Endothelial cell of umbilical vein (primary cell): Measurements from ENCODE around the gene RNPEPL1. TPM values are rescaled to one million over a fixed set of nuclear protein-coding genes. Genes with fewer than 3 reads are reported as not detected.

Source experiments
- BruUV-seq: library from RNA; stranded (reverse); fragments of 400-500 nt; replicated peaks from 2 replicates; lab custom pipeline; 2021; lab: Mats Ljungman, UMichigan
- CTCF ChIA-PET: fragments of 300-600, 350-600 bp; sonication (Branson Sonifier 250); formaldehyde crosslinking; loops from one replicate; lab custom pipeline; 2021; ENCODE audit warnings: antibody characterized with exemption, inconsistent platforms; lab: Charles Lee
- POLR2A ChIA-PET: fragments of 300-600, 350-600 bp; sonication (Branson Sonifier 250); formaldehyde crosslinking; loops from one replicate; lab custom pipeline; 2021; ENCODE audit warnings: antibody characterized with exemption, inconsistent platforms; lab: Charles Lee
- DNase-seq: peaks from one replicate; pipeline ENCODE4 v3.0.0-alpha.2; 2011; ENCODE audit warnings: low read depth, low spot score
- FAIRE-seq: peaks from 2 replicates; lab custom pipeline; 2011; peaks lifted over from hg19 to GRCh38; lab: Jason Lieb, UNC
- H2AFZ ChIP-seq: 2 replicates; pipeline ENCODE4 v1.6.0; 2012; ENCODE audit warnings: low read depth, low read length, control low read depth, inconsistent platforms
- H3K27ac ChIP-seq: 2 replicates; pipeline ENCODE4 v1.5.1; 2011; ENCODE audit warnings: low read depth, mild to moderate bottlenecking, control low read depth, low read length, moderate library complexity; ENCODE audit not compliant: insufficient read depth
- H3K27me3 ChIP-seq, 2 experiments: 2 replicates each; pipeline versions ENCODE4 v1.6.0 to v1.6.1; 2011; ENCODE audit warnings: low read length in 2 of 2, mixed read lengths in 1 of 2; ENCODE audit not compliant: control insufficient read depth in 2 of 2, insufficient read depth in 2 of 2
- H3K36me3 ChIP-seq, 2 experiments: 2 replicates in 1 of 2; 3 replicates in 1 of 2; pipeline ENCODE4 v1.5.1; 2011; ENCODE audit warnings: low read length in 2 of 2, mild to moderate bottlenecking in 1 of 2, moderate library complexity in 1 of 2; ENCODE audit not compliant: control insufficient read depth in 2 of 2, insufficient read depth in 2 of 2; ENCODE audit errors: extremely low read depth in 1 of 2
- H3K4me1 ChIP-seq: 3 replicates; pipeline ENCODE4 v1.5.1; 2011; ENCODE audit warnings: mild to moderate bottlenecking, low read length; ENCODE audit not compliant: control insufficient read depth, insufficient read depth; ENCODE audit errors: extremely low read depth
- H3K4me2 ChIP-seq: 2 replicates; pipeline ENCODE4 v1.6.1; 2011; ENCODE audit warnings: low read length, control low read depth, mixed read lengths; ENCODE audit not compliant: insufficient read depth
- H3K4me3 ChIP-seq, 3 experiments: fragments of 200-600 bp in 1 of 3; sonication (generic), shearing (Covaris generic) in 1 of 3; replicated peaks in 1 of 3; 2 replicates each; pipeline ENCODE4 v1.5.1; 2011 to 2016; ENCODE audit warnings: control low read depth in 3 of 3, low read length in 3 of 3, mild to moderate bottlenecking in 2 of 3, inconsistent platforms in 1 of 3, low read depth in 1 of 3, moderate library complexity in 1 of 3; ENCODE audit not compliant: insufficient read depth in 1 of 3
- H3K79me2 ChIP-seq: 2 replicates; pipeline ENCODE4 v1.6.0; 2012; ENCODE audit warnings: low read length, inconsistent platforms; ENCODE audit not compliant: control insufficient read depth, insufficient read depth
- H3K9ac ChIP-seq: replicated peaks from 2 replicates; pipeline ENCODE3; 2011; ENCODE audit warnings: low read length, control low read depth; ENCODE audit not compliant: insufficient read depth; ENCODE audit errors: extremely low read depth
- H3K9me1 ChIP-seq: replicated peaks from 3 replicates; pipeline ENCODE4 v1.6.0; 2011; ENCODE audit warnings: mild to moderate bottlenecking, low read length; ENCODE audit not compliant: control insufficient read depth, insufficient read depth; ENCODE audit errors: extremely low read depth
- H3K9me3 ChIP-seq: replicated peaks from 2 replicates; pipeline ENCODE4 v1.5.1; 2012; ENCODE audit warnings: low read length, inconsistent platforms; ENCODE audit not compliant: control insufficient read depth, insufficient read depth
- H4K20me1 ChIP-seq: replicated peaks from 2 replicates; pipeline ENCODE3; 2011; ENCODE audit warnings: mild to moderate bottlenecking, low read length; ENCODE audit not compliant: control insufficient read depth, insufficient read depth; ENCODE audit errors: extremely low read depth
- EZH2 ChIP-seq: IDR thresholded peaks from 2 replicates; pipeline ENCODE4 v1.6.1; 2012; ENCODE audit warnings: borderline replicate concordance, low read depth, mild to moderate bottlenecking, moderate library complexity, low read length, inconsistent platforms; ENCODE audit not compliant: severe bottlenecking
- FOS ChIP-seq: IDR thresholded peaks from 2 replicates; pipeline ENCODE4 v1.6.1; 2011; ENCODE audit warnings: mild to moderate bottlenecking, low read length, moderate library complexity, borderline replicate concordance; ENCODE audit not compliant: insufficient read depth
- JUN ChIP-seq: IDR thresholded peaks from 2 replicates; pipeline ENCODE4 v1.6.1; 2011; ENCODE audit warnings: borderline replicate concordance, low read depth; ENCODE audit not compliant: insufficient read length, insufficient read depth
- MAX ChIP-seq: IDR thresholded peaks from 2 replicates; pipeline ENCODE4 v1.6.1; 2011; ENCODE audit not compliant: insufficient read depth, insufficient read length
- MYC ChIP-seq: IDR thresholded peaks from one replicate; pipeline ENCODE4 v1.6.1; 2011; ENCODE audit warnings: mild to moderate bottlenecking, low read depth, low read length
- POLR2A ChIP-seq: IDR thresholded peaks from 2 replicates; pipeline ENCODE4 v1.6.1; 2012; ENCODE audit warnings: low read depth, mild to moderate bottlenecking, control low read depth, low read length
- POLR2AphosphoS5 ChIP-seq: IDR thresholded peaks from 2 replicates; pipeline ENCODE4 v1.6.1; 2012; ENCODE audit warnings: low read depth, mild to moderate bottlenecking, control low read depth, low read length, moderate library complexity; ENCODE audit not compliant: insufficient read depth
- dilution Hi-C: fragments of 300-500 bp; cut with MboI; formaldehyde crosslinking; loops from one replicate; pipeline ENCODE4 v1.15.0; 2019; ENCODE audit warnings: low sequenced_read_pairs; ENCODE audit not compliant: extremely low pct_ligation_motif_present
- intact Hi-C: fragments of 100-400 bp; cut with micrococcal nuclease; formaldehyde crosslinking; loops from one replicate; pipeline ENCODE4 v1.10.0; 2022
- polyA plus RNA-seq, 4 experiments: library from polyadenylated mRNA; depleted of rRNA in 3 of 4; stranded (reverse) in 3 of 4; unstranded in 1 of 4; fragments of >200 nt; gene quantifications; 2 replicates each; pipeline versions ENCODE4 v1.2.1 to v1.2.3, GENCODE V29; 2011 to 2012; ENCODE audit warnings: missing spikeins in 1 of 4
- total RNA-seq: library from RNA; stranded (reverse); gene quantifications from 2 replicates; pipeline ENCODE4 v1.2.3, GENCODE V29; 2021

RNPEPL1 gene
- total and polyA plus RNA-seq, 2 donors (not counting 3 experiments of a cell fraction or from before 2014, with no cell fraction given) = 35.8 to 67.1 TPM

GRCh38 chr2:240618776-240619175 lies 50.5 kb downstream of the RNPEPL1 start:
- H3K4me3 ChIP-seq = no peak overlapping the region
- POLR2A ChIA-PET = no interaction called here
- BruUV-seq = no TSS peak
- H4K20me1 ChIP-seq = no peaks in the 10 kb centered on the region
- H3K9me3 ChIP-seq = no peaks in the 10 kb centered on the region
- no peaks in the 10 kb centered on the region for H3K27me3 ChIP-seq
- no peak for TF ChIP-seq EZH2
- no peak for TF ChIP-seq POLR2A
- TF ChIP-seq JUN = no peak
- no peak for TF ChIP-seq MAX
- TF ChIP-seq FOS = no peak
- no peak for TF ChIP-seq POLR2AphosphoS5
- no peak overlapping the region for H3K9ac ChIP-seq
- H3K79me2 ChIP-seq = no peaks in the 10 kb centered on the region
- CTCF ChIA-PET = interaction anchor here (1.0 kb wide), 1 partner anchor 9 kb away, joined by 3 read pairs; no protein-coding TSS in a partner anchor
- no peaks in the 10 kb centered on the region for H3K9me1 ChIP-seq
- dilution Hi-C loops = no loop called here
- H2AFZ ChIP-seq = no peak overlapping the region
- no peaks in the 10 kb centered on the region for H3K4me1 ChIP-seq
- no peak overlapping the region for H3K27ac ChIP-seq
- H3K36me3 ChIP-seq = no peaks in the 10 kb centered on the region
- no peak overlapping the region for H3K4me2 ChIP-seq
- DNase-seq (no peak), FAIRE-seq (no peak)
- intact Hi-C loops = loop anchor here (5.0 kb wide), 1 partner anchor 39 kb away; no protein-coding TSS in a partner anchor

- DNase-seq = no peak
- H3K9me1 ChIP-seq = no peaks in the 10 kb centered on the region
- no peak overlapping the region for H3K4me2 ChIP-seq
- H3K9me3 ChIP-seq = no peaks in the 10 kb centered on the region
- no peak overlapping the region for H3K27ac ChIP-seq
- no peaks in the 10 kb centered on the region for H4K20me1 ChIP-seq
- no peaks in the 10 kb centered on the region for H3K36me3 ChIP-seq
- BruUV-seq = no TSS peak
- H3K9ac ChIP-seq = no peak overlapping the region
- intact Hi-C loops = loop anchor here (5.0 kb wide), 1 partner anchor 38 kb away; no protein-coding TSS in a partner anchor
- dilution Hi-C loops = no loop called here
- no peaks in the 10 kb centered on the region for H3K4me1 ChIP-seq
- ChIA-PET POLR2A (no interaction called here), CTCF (no interaction called here)
- FAIRE-seq = no peak
- no peaks in the 10 kb centered on the region for H3K79me2 ChIP-seq
- no peak overlapping the region for H2AFZ ChIP-seq
- H3K27me3 ChIP-seq = no peaks in the 10 kb centered on the region
- TF ChIP-seq MYC (no peak), POLR2A (no peak), JUN (no peak)
- H3K4me3 ChIP-seq = no peak overlapping the region
Observed at GRCh38 chr2:240619506-240620148, 51.3 kb downstream of the RNPEPL1 start.
